Panc1 (cell line): ENCODE data around the gene KHDC4.

ENCODE experiments used
- CTCF ChIP-seq: fragments of 450-650 bp; IDR thresholded peaks from 2 replicates; pipeline ENCODE4 v1.5.1; 2017; ENCODE audit warnings: mild to moderate bottlenecking
- POLR2AphosphoS5 ChIP-seq: IDR thresholded peaks from 2 replicates; pipeline ENCODE4 v1.6.1; 2012; ENCODE audit warnings: mild to moderate bottlenecking, low read depth, low read length, moderate library complexity
- SIN3A ChIP-seq: IDR thresholded peaks from 2 replicates; pipeline ENCODE4 v1.6.1; 2012; ENCODE audit warnings: low read depth, mild to moderate bottlenecking, low read length, moderate library complexity, borderline replicate concordance; ENCODE audit not compliant: insufficient read depth

GRCh38 chr1:155968051-155968400 is 33.8 kb upstream of the KHDC4 start:
- TF ChIP-seq CTCF (no peak), POLR2AphosphoS5 (no peak), SIN3A (no peak)
